K562 (cell line): ENCODE results near the gene TNFAIP3. TPM values are rescaled to one million over a fixed set of nuclear protein-coding genes. Genes with fewer than 3 reads are reported as not detected.

Source experiments
- ATAC-seq: fragments of 200-7000 bp; cut with Tn5 transposase; 3 replicates; pipeline ENCODE4 v1.9.1; 2020; ENCODE audit warnings: moderate library complexity
- Bru-seq: library from RNA; stranded (reverse); fragments of 400-500 nt; gene quantifications from one replicate; lab custom pipeline; 2021; lab: Mats Ljungman, UMichigan
- BruChase-seq, 2 experiments: library from RNA; stranded (reverse); fragments of 400-500 nt; gene quantifications; one replicate each; lab custom pipeline; 2021; lab: Mats Ljungman, UMichigan
- BruUV-seq: library from RNA; stranded (reverse); fragments of 400-500 nt; replicated peaks from 2 replicates; lab custom pipeline; 2021; lab: Mats Ljungman, UMichigan
- CTCF ChIA-PET: fragments of 300-600 bp; formaldehyde crosslinking; extraction: SDS; loops from one replicate; lab custom pipeline; 2021; ENCODE audit warnings: low intra/inter-chr PET ratio; lab: Yijun Ruan, JAX
- POLR2A ChIA-PET: fragments of 300-600, 350-650 bp; sonication (Branson Sonifier 250); formaldehyde crosslinking; extraction: SDS; loops from one replicate; lab custom pipeline; 2021; ENCODE audit warnings: antibody characterized with exemption, inconsistent platforms; lab: Yijun Ruan, JAX
- DNase-seq, 4 experiments: peaks; one replicate each; pipeline versions ENCODE4 v3.0.0 to v3.0.0-alpha.2; 2011 to 2018; ENCODE audit warnings: low spot score in 3 of 4, mixed read lengths in 3 of 4; ENCODE audit errors: extremely low read depth in 1 of 4
- FAIRE-seq: peaks from 2 replicates; lab custom pipeline; 2011; peaks lifted over from hg19 to GRCh38; lab: Jason Lieb, UNC
- H2AFZ ChIP-seq: 2 replicates; pipeline ENCODE4 v1.6.0; 2011; ENCODE audit warnings: low read depth, low read length, control low read depth, inconsistent platforms
- H3K27ac ChIP-seq: fragments of 200-600 bp; 3 replicates; pipeline ENCODE4 v1.8.0; 2011; ENCODE audit warnings: low read depth, mild to moderate bottlenecking, control low read depth, inconsistent platforms, low read length, moderate library complexity, mixed read lengths; ENCODE audit errors: extremely low read depth
- H3K27me3 ChIP-seq, 2 experiments: fragments of 300-600 bp in 1 of 2; 2 replicates in 1 of 2; 3 replicates in 1 of 2; pipeline versions ENCODE4 v1.6.0 to v1.8.0; 2011; ENCODE audit warnings: inconsistent platforms in 2 of 2, low read length in 2 of 2, mild to moderate bottlenecking in 1 of 2, mixed read lengths in 1 of 2, moderate library complexity in 1 of 2; ENCODE audit not compliant: control insufficient read depth in 2 of 2, insufficient read depth in 2 of 2
- H3K36me3 ChIP-seq: fragments of 300-600 bp; 3 replicates; pipeline ENCODE4 v1.8.0; 2011; ENCODE audit warnings: mild to moderate bottlenecking, low read length, inconsistent platforms; ENCODE audit not compliant: control insufficient read depth, insufficient read depth
- H3K4me1 ChIP-seq, 2 experiments: fragments of 200-600 bp in 1 of 2; replicated peaks in 1 of 2; 2 replicates in 1 of 2; 3 replicates in 1 of 2; pipeline versions ENCODE4 v1.5.1 to v1.8.0; 2011; ENCODE audit warnings: inconsistent platforms in 2 of 2, low read length in 2 of 2, mild to moderate bottlenecking in 1 of 2, mixed read lengths in 1 of 2, moderate library complexity in 1 of 2; ENCODE audit not compliant: control insufficient read depth in 2 of 2, insufficient read depth in 2 of 2
- H3K4me2 ChIP-seq: 2 replicates; pipeline ENCODE4 v1.6.1; 2011; ENCODE audit warnings: low read length, control low read depth, inconsistent platforms, mixed read lengths; ENCODE audit not compliant: insufficient read depth
- H3K4me3 ChIP-seq: fragments of 200-600 bp; sonication (generic), shearing (Covaris generic); 2 replicates; pipeline ENCODE4 v1.5.1; 2016; ENCODE audit warnings: control low read depth, inconsistent platforms
- H3K79me2 ChIP-seq: fragments of 200-600 bp; 3 replicates; pipeline ENCODE4 v1.8.0; 2011; ENCODE audit warnings: low read length, inconsistent platforms; ENCODE audit not compliant: control insufficient read depth, insufficient read depth
- H3K9ac ChIP-seq, 2 experiments: 2 replicates each; pipeline versions ENCODE4 v1.6.0 to v1.6.1; 2011; ENCODE audit warnings: low read depth in 2 of 2, low read length in 2 of 2, control low read depth in 1 of 2, inconsistent platforms in 1 of 2, mild to moderate bottlenecking in 1 of 2, mixed read lengths in 1 of 2; ENCODE audit not compliant: insufficient read depth in 1 of 2
- H3K9me1 ChIP-seq: one replicate; pipeline ENCODE4 v1.6.0; 2011; ENCODE audit warnings: inconsistent platforms, mild to moderate bottlenecking, low read length, moderate library complexity; ENCODE audit not compliant: control insufficient read depth, insufficient read depth
- H3K9me3 ChIP-seq: replicated peaks from 2 replicates; pipeline ENCODE4 v1.5.1; 2011; ENCODE audit warnings: low read depth, low read length, inconsistent platforms; ENCODE audit not compliant: control insufficient read depth, insufficient read depth
- H4K20me1 ChIP-seq: replicated peaks from 2 replicates; pipeline ENCODE4 v1.6.1; 2011; ENCODE audit warnings: low read length, inconsistent platforms, mixed read lengths; ENCODE audit not compliant: control insufficient read depth, insufficient read depth
- AFF4 ChIP-seq: sonication (generic); formaldehyde crosslinking; IDR thresholded peaks from 2 replicates; pipeline ENCODE4 v1.8.0; 2023; ENCODE audit warnings: mild to moderate bottlenecking, missing genetic modification reagents
- ATF2 ChIP-seq: sonication (generic); formaldehyde crosslinking; IDR thresholded peaks from 2 replicates; pipeline ENCODE4 v1.8.1; 2022; ENCODE audit warnings: missing genetic modification reagents
- CXXC5 ChIP-seq: fragments of 250-450 bp; sonication (Bioruptor Pico); IDR thresholded peaks from 2 replicates; pipeline ENCODE4 v1.8.0; 2022; ENCODE audit warnings: inconsistent platforms, mild to moderate bottlenecking, moderate library complexity
- ESRRA ChIP-seq: fragments of 450-650 bp; IDR thresholded peaks from 2 replicates; pipeline ENCODE4 v1.6.1; 2014; ENCODE audit warnings: low read depth, mild to moderate bottlenecking, moderate library complexity, borderline replicate concordance
- RNF2 ChIP-seq: sonication (generic); IDR thresholded peaks from 2 replicates; pipeline ENCODE4 v1.6.1; 2016
- SAFB2 ChIP-seq: fragments of 200-400 bp; formaldehyde crosslinking; IDR thresholded peaks from 2 replicates; pipeline ENCODE4 v1.6.1; 2018; ENCODE audit warnings: borderline replicate concordance, low read length, low read depth, moderate library complexity; ENCODE audit not compliant: severe bottlenecking
- SP1 ChIP-seq: sonication (generic); formaldehyde crosslinking; IDR thresholded peaks from 2 replicates; pipeline ENCODE4 v1.8.1; 2022; ENCODE audit warnings: mild to moderate bottlenecking, missing genetic modification reagents
- ZFP1 ChIP-seq: fragments of 450-650 bp; formaldehyde crosslinking; IDR thresholded peaks from 2 replicates; pipeline ENCODE4 v1.4.0; 2020; ENCODE audit warnings: mild to moderate bottlenecking, mixed read lengths
- ZKSCAN8 ChIP-seq: fragments of 200-800 bp; sonication (Bioruptor generic); IDR thresholded peaks from 2 replicates; pipeline ENCODE4 v1.6.1; 2016; ENCODE audit warnings: missing genetic modification characterization, missing compliant biosample characterization
- ZNF76 ChIP-seq: fragments of 250-450 bp; sonication (Bioruptor Pico); IDR thresholded peaks from 2 replicates; pipeline ENCODE4 v1.4.0; 2020; ENCODE audit warnings: mild to moderate bottlenecking, moderate library complexity, borderline replicate concordance
- WGBS: fragments of 100-300 bp; shearing (Covaris generic); methylation state at CpG from one replicate; pipeline ENCODE4 v1.1.6; 2016; ENCODE audit warnings: low coverage, mixed read lengths; ENCODE audit not compliant: insufficient coverage; ENCODE audit errors: missing lambda C conversion rate; 5-methylcytosine and 5-hydroxymethylcytosine counted together
- in situ Hi-C: fragments of 300-500 bp; cut with MboI; formaldehyde crosslinking; loops from 4 replicates; pipeline ENCODE4 v1.15.0; 2018; ENCODE audit warnings: inconsistent platforms, mixed read lengths
- intact Hi-C: fragments of 100-400 bp; cut with micrococcal nuclease; formaldehyde crosslinking; loops from 2 replicates; pipeline ENCODE4 v1.14.2; 2022
- long read RNA-seq, 3 experiments: library from polyadenylated mRNA in 2 of 3; library from RNA in 1 of 3; unstranded in 2 of 3; stranded (forward) in 1 of 3; transcript quantifications; one replicate each; pipeline ENCODE4 v2.0.0, GENCODE V29; 2019 to 2022
- polyA minus RNA-seq, 3 experiments: library from RNA; depleted of rRNA, polyadenylated mRNA; stranded (reverse); fragments of >200 nt; gene quantifications; 2 replicates each; pipeline ENCODE4 v1.2.3, GENCODE V29; 2011
- polyA plus RNA-seq, 8 experiments: library from polyadenylated mRNA; depleted of rRNA in 4 of 8; stranded (reverse) in 5 of 8; unstranded in 3 of 8; fragments of >200 nt; fragmentation: Nextera tagmentation in 2 of 8; fragmentation: Illumina TruSeq in 1 of 8; extraction: Ambion mirVana in 2 of 8; extraction: Trizol in 1 of 8; gene quantifications; 2 replicates each; pipeline versions ENCODE4 v1.2.1 to v1.2.3, GENCODE V29; 2011 to 2014; ENCODE audit warnings: inconsistent platforms in 1 of 8, missing spikeins in 1 of 8
- total RNA-seq, 7 experiments: library from RNA; depleted of rRNA in 6 of 7; stranded (reverse); fragments of >200 nt in 6 of 7; fragmentation: Illumina TruSeq in 2 of 7; extraction: Trizol in 2 of 7; gene quantifications; 2 replicates each; pipeline versions ENCODE4 v1.2.1 to v1.2.3, GENCODE V29; 2011 to 2021; ENCODE audit warnings: low replicate concordance in 1 of 7

The TNFAIP3 gene
- 14.3 and 18.6 TPM in 2 replicates for total RNA-seq (2011; cell fraction: chromatin; rRNA removed; ENCODE audit: low replicate concordance)
- 8.0 and 9.1 TPM in 2 replicates for total RNA-seq (2011; cell fraction: nucleolus; rRNA removed)
- 10.2 and 11.3 TPM in 2 replicates for total RNA-seq (2011; cell fraction: nucleoplasm; rRNA removed)
- total RNA-seq (2014; rRNA removed), result 5.9 and 6.2 TPM in 2 replicates
- total RNA-seq (2014; rRNA removed; fragmentation: Illumina TruSeq; extraction: Trizol), result 6.5 and 6.9 TPM in 2 replicates
- total RNA-seq (2015; rRNA removed; fragmentation: Illumina TruSeq; extraction: Trizol), result 4.6 TPM in 2 replicates
- 12.5 and 17.0 TPM in 2 replicates for total RNA-seq (2021)
- 6.4 and 11.8 TPM in 2 replicates for polyA plus RNA-seq (2011; rRNA removed)
- 2.5 and 5.0 TPM in 2 replicates for polyA plus RNA-seq (2011; cell fraction: cytosol; rRNA removed)
- polyA plus RNA-seq (2011; cell fraction: nucleus; rRNA removed), result 21.1 and 33.6 TPM in 2 replicates
- polyA plus RNA-seq (2012), result 5.7 and 26.6 TPM in 2 replicates
- 9.8 and 11.5 TPM in 2 replicates for polyA plus RNA-seq (2014; fragmentation: Illumina TruSeq; extraction: Trizol)
- 1 to 10 TPM in 1 of 2 experiments, under 1 TPM in 1; 0.79 to 1.3 TPM for polyA plus RNA-seq (2014; fragmentation: Nextera tagmentation; extraction: Ambion mirVana)
- polyA plus RNA-seq (2014; rRNA removed), result 9.2 and 9.5 TPM in 2 replicates
- polyA minus RNA-seq (2011; rRNA and poly(A)+ RNA removed), result 5.4 and 11.3 TPM in 2 replicates
- 2.9 and 4.6 TPM in 2 replicates for polyA minus RNA-seq (2011; cell fraction: cytosol; rRNA and poly(A)+ RNA removed)
- polyA minus RNA-seq (2011; cell fraction: nucleus; rRNA and poly(A)+ RNA removed), result 6.7 and 20.5 TPM in 2 replicates
- Bru-seq, nascent RNA, result percentile 81 among the genes with signal in this experiment
- BruChase-seq, experiment 1, labeled RNA remaining after a 2-hour chase, result percentile 72 among the genes with signal in this experiment
- percentile 77 among the genes with signal in this experiment for BruChase-seq, experiment 2, labeled RNA remaining after a 6-hour chase
- long read RNA-seq, experiment 1, full-length matches to known transcripts, result 1 of 22 reads
- long read RNA-seq, experiment 1, partial matches to known transcripts, result 16 of 22 reads
- long read RNA-seq, experiment 1, other reads (novel, unspliced or antisense), result 5 of 22 reads
- long read RNA-seq, experiment 2, partial matches to known transcripts, result 1 of 4 reads
- long read RNA-seq, experiment 2, other reads (novel, unspliced or antisense), result 3 of 4 reads
- long read RNA-seq, experiment 3, result 0 reads

GRCh38 chr6:137866914-137867684, at the start of gene TNFAIP3:
TSS of gene TNFAIP3 (plus strand) at chr6:137867259. CDS start at chr6:137871228, 3,969 bp downstream.
- H3K4me3 ChIP-seq, result peak within 1 kb of the TSS; percentile 63
- FAIRE-seq, result no peak
- no TSS peak for BruUV-seq
- peaks cover 34 to 66% of the 10 kb centered on the region in 2 experiments for H3K4me1 ChIP-seq
- H4K20me1 ChIP-seq, result no peaks in the 10 kb centered on the region
- DNase-seq, result peak; percentile 94 to 99 (median 98)
- in situ Hi-C loops (loop anchor here (5.0 kb wide), 3 partner anchors 70 to 160 kb away; no protein-coding TSS in a partner anchor), intact Hi-C loops (loop anchor here (1.0 to 5.0 kb wide), 5 partner anchors 22 to 240 kb away; partner anchors contain the start of gene PERP)
- H3K79me2 ChIP-seq, result peaks cover 31% of the 10 kb centered on the region
- no peaks in the 10 kb centered on the region for H3K27me3 ChIP-seq
- ChIA-PET CTCF (interaction anchor here (0.8 to 2.9 kb wide), 6 partner anchors 67 to 161 kb away, joined by 3 to 13 read pairs (median 8); no protein-coding TSS in a partner anchor), POLR2A (interaction anchor here (0.6 to 6.8 kb wide), 12 partner anchors 14 to 159 kb away, joined by 3 to 61 read pairs (median 4); no protein-coding TSS in a partner anchor)
- no peaks in the 10 kb centered on the region for H3K9me1 ChIP-seq
- H3K9ac ChIP-seq, result peak within 1 kb of the TSS; percentile 87 to 94
- peak; percentile 63 for ATAC-seq
- WGBS, result under 1% methylated on average over 60 of the region's 87 CpGs
- peak within 1 kb of the TSS; percentile 94 for H2AFZ ChIP-seq
- H3K4me2 ChIP-seq, result peak within 1 kb of the TSS; percentile 95
- H3K9me3 ChIP-seq, result no peaks in the 10 kb centered on the region
- peak within 1 kb of the TSS; percentile 96 for H3K27ac ChIP-seq
- H3K36me3 ChIP-seq, result peaks cover 11% of the 10 kb centered on the region; the same call in 2 of the 3 replicates
- TF ChIP-seq ESRRA, result peak; percentile 40; the same call in 1 of the 2 replicates
- no peak for TF ChIP-seq RNF2
- peak; percentile 92; the same call in 1 of the 2 replicates for TF ChIP-seq AFF4 (CRISPR knock-in tag)
- TF ChIP-seq SP1 (CRISPR knock-in tag), result peak; percentile 59; the same call in 1 of the 2 replicates
- 0 out of 2 replicates have a peak, but pooled peaks have one; percentile 6 for TF ChIP-seq ZKSCAN8 (CRISPR knock-in tag)
- TF ChIP-seq SAFB2, result no peak
- TF ChIP-seq ZNF76 (CRISPR knock-in tag), result peak; percentile 76; the same call in 1 of the 2 replicates
- TF ChIP-seq ATF2, result no peak
- 0 out of 2 replicates have a peak, but pooled peaks have one; percentile 36 for TF ChIP-seq ZFP1 (CRISPR knock-in tag)
- TF ChIP-seq CXXC5 (CRISPR knock-in tag), result peak; percentile 84
